HepG2 (cell line): ENCODE measurements around the gene NMNAT1. TPM values are rescaled to one million over a fixed set of nuclear protein-coding genes. Genes with fewer than 3 reads are reported as not detected.

ENCODE experiments used
- CENPBD1 ChIP-seq: sonication (generic); formaldehyde crosslinking; IDR thresholded peaks from 2 replicates; pipeline ENCODE4 v1.8.0; 2022; ENCODE audit warnings: missing genetic modification reagents, low read depth, mild to moderate bottlenecking, borderline replicate concordance
- FOXK1 ChIP-seq: sonication (generic); formaldehyde crosslinking; IDR thresholded peaks from 2 replicates; pipeline ENCODE4 v1.4.0; 2020; ENCODE audit warnings: low read depth, missing genetic modification reagents, borderline replicate concordance
- HNF4G ChIP-seq, 2 experiments: sonication (generic) in 1 of 2; formaldehyde crosslinking in 1 of 2; IDR thresholded peaks; 2 replicates each; pipeline versions ENCODE4 v1.4.0 to v1.6.1; 2011 to 2020; ENCODE audit warnings: borderline replicate concordance in 2 of 2, low read depth in 2 of 2, mild to moderate bottlenecking in 2 of 2, low read length in 1 of 2, missing genetic modification reagents in 1 of 2, moderate library complexity in 1 of 2
- MTA3 ChIP-seq: sonication (generic); formaldehyde crosslinking; IDR thresholded peaks from 2 replicates; pipeline ENCODE4 v1.4.0; 2020; ENCODE audit warnings: missing genetic modification reagents
- MZF1 ChIP-seq: sonication (generic); formaldehyde crosslinking; IDR thresholded peaks from 2 replicates; pipeline ENCODE4 v1.8.1; 2023; ENCODE audit warnings: mild to moderate bottlenecking, missing genetic modification reagents, borderline replicate concordance
- RERE ChIP-seq: IDR thresholded peaks from 2 replicates; pipeline ENCODE4 v1.6.1; 2016; ENCODE audit warnings: low read depth, missing genetic modification reagents, missing compliant biosample characterization
- TFE3 ChIP-seq: IDR thresholded peaks from 2 replicates; pipeline ENCODE4 v1.6.1; 2016
- THAP8 ChIP-seq: sonication (generic); formaldehyde crosslinking; IDR thresholded peaks from 2 replicates; pipeline ENCODE4 v1.5.1; 2020; ENCODE audit warnings: missing genetic modification reagents, mild to moderate bottlenecking, borderline replicate concordance
- THYN1 ChIP-seq: sonication (generic); formaldehyde crosslinking; IDR thresholded peaks from 2 replicates; pipeline ENCODE4 v1.8.1; 2023; ENCODE audit warnings: low read depth, mild to moderate bottlenecking, moderate library complexity, missing genetic modification reagents, borderline replicate concordance
- U2AF2 ChIP-seq: fragments of 200-400 bp; formaldehyde crosslinking; IDR thresholded peaks from 2 replicates; pipeline ENCODE4 v1.6.1; 2017; ENCODE audit warnings: low read depth, mild to moderate bottlenecking, low read length
- ZBTB37 ChIP-seq: sonication (generic); formaldehyde crosslinking; IDR thresholded peaks from 2 replicates; pipeline ENCODE4 v1.4.0; 2020; ENCODE audit warnings: mild to moderate bottlenecking, missing genetic modification reagents
- ZNF431 ChIP-seq: sonication (generic); formaldehyde crosslinking; IDR thresholded peaks from 2 replicates; pipeline ENCODE4 v1.9.0; 2022; ENCODE audit warnings: missing genetic modification reagents, low read depth, mild to moderate bottlenecking, borderline replicate concordance
- polyA plus RNA-seq, 8 experiments: library from polyadenylated mRNA; depleted of rRNA in 3 of 8; stranded (reverse) in 7 of 8; unstranded in 1 of 8; fragments of >200 nt; fragmentation: Illumina TruSeq in 4 of 8; extraction: Trizol in 4 of 8; gene quantifications; 2 replicates each; pipeline versions ENCODE4 v1.2.1 to v1.2.3, GENCODE V29; 2011 to 2016; ENCODE audit warnings: low read depth in 4 of 8, missing spikeins in 1 of 8, mixed read lengths in 1 of 8; ENCODE audit not compliant: insufficient read depth in 1 of 8
- total RNA-seq, 5 experiments: library from RNA; depleted of rRNA; stranded (reverse); fragments of >200 nt; fragmentation: Illumina TruSeq; extraction: Trizol; gene quantifications; 2 replicates each; pipeline ENCODE4 v1.2.3, GENCODE V29; 2016; ENCODE audit warnings: low read depth in 1 of 5

Gene NMNAT1
- total and polyA plus RNA-seq, 2 of the 13 experiments (the other 11 are each of a cell fraction or from before 2014, with no cell fraction given), result 5.6 to 12.2 TPM

GRCh38 chr1:9942939-9943788, at the start of gene NMNAT1, which contains the start of gene LZIC (continued):
- TF ChIP-seq THAP8, result no peak
- no peak for TF ChIP-seq ZNF431 (CRISPR knock-in tag)
- no peak for TF ChIP-seq MTA3 (CRISPR knock-in tag)
- peak; percentile 23; the same call in 1 of the 2 replicates for TF ChIP-seq RERE (CRISPR knock-in tag)
- TF ChIP-seq MZF1 (CRISPR knock-in tag), result no peak
- TF ChIP-seq U2AF2, result peak; percentile 23; the same call in 1 of the 2 replicates
- TF ChIP-seq FOXK1, result peak; percentile 83
- TF ChIP-seq ZBTB37 (CRISPR knock-in tag), result no peak; the same call in 1 of the 2 replicates
- TF ChIP-seq THYN1 (CRISPR knock-in tag), result 0 out of 2 replicates have a peak, but pooled peaks have one; percentile 30
- peak; percentile 59 for TF ChIP-seq TFE3 (CRISPR knock-in tag)
- TF ChIP-seq CENPBD1, result 0 out of 2 replicates have a peak, but pooled peaks have one; percentile 28
- peak; percentile 51; the same call in 1 of the 2 replicates for TF ChIP-seq HNF4G (IDR thresholded peaks at IDR 0.05; ENCODE audit: borderline replicate concordance, low read depth, low read length)
- peak; percentile 32; the same call in 1 of the 2 replicates for TF ChIP-seq HNF4G (CRISPR knock-in tag; IDR thresholded peaks at IDR 0.05; ENCODE audit: borderline replicate concordance, low read depth)
